ENCODE data around the gene APOA5. TPM values are rescaled to one million over a fixed set of nuclear protein-coding genes. Genes with fewer than 3 reads are reported as not detected.

The APOA5 gene
- total and polyA plus RNA-seq, 2 of the 13 experiments (the other 11 are each of a cell fraction or from before 2014, with no cell fraction given), result 44.0 to 49.1 TPM

DNA sequence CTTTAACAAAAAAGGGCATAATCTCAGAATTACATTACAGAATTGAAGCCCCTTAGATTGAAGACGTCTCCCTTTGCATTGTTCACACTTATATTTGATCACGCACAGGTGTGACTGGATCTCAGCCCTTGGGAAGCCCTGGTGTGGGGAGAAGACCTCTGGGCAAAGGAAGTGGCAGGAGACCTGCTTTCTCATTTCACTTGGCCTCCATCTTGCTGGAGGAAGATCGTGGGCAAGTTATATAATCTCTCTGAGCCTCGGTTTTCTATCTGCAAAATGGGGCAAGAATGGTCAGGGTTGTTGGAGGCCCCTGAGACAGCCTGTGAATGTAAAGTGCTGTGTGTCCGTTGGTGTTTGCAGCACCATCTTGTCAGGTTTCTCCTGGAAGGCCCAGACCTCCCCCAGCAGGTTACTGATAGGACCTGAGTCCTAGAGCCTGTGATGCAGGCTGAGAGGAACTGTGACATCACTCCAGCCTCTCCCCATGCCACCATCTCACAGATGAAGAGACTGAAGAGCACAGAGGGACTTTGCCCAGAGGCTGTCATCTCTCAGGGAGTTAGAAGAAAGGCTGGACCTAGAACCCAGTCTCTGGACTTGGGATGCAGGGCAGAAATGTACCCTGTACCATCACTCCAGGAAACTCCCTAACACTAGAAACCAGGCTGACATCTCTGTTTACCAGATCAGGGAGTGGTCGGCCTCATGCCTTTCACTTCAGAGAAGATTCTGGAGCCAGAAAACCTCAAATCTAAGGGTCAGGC, 46.8 kb upstream of the APOA5 start (continued):
- TF ChIP-seq STAG1 (CRISPR knock-in tag; IDR thresholded peaks at IDR 0.05) (no peak), PHF21A (CRISPR knock-in tag; IDR thresholded peaks at IDR 0.05) (no peak), ZNF792 (CRISPR knock-in tag; IDR thresholded peaks at IDR 0.05) (no peak), ZNF703 (CRISPR knock-in tag; IDR thresholded peaks at IDR 0.05; ENCODE audit: borderline replicate concordance) (no peak), TEAD2 (CRISPR knock-in tag; IDR thresholded peaks at IDR 0.05) (no peak), HDAC2 (CRISPR knock-in tag; IDR thresholded peaks at IDR 0.05) (no peak), ZNF501 (CRISPR knock-in tag; IDR thresholded peaks at IDR 0.05) (peak; percentile 32; the same call in 1 of the 2 replicates), ZNF225 (CRISPR knock-in tag; IDR thresholded peaks at IDR 0.05) (no peak), DMAP1 (CRISPR knock-in tag; IDR thresholded peaks at IDR 0.05) (no peak), ZNF136 (CRISPR knock-in tag; IDR thresholded peaks at IDR 0.05; ENCODE audit: low read depth) (no peak), MYC (CRISPR knock-in tag; IDR thresholded peaks at IDR 0.05; ENCODE audit: borderline replicate concordance) (no peak; the same call in 1 of the 2 replicates), EP300 (IDR thresholded peaks at IDR 0.05; ENCODE audit: low read depth in 2 of 2, low read length in 2 of 2) (0 out of 4 replicates have a peak, but pooled peaks of 1 of the 2 experiments have one; percentile 28), EP300 (CRISPR knock-in tag; IDR thresholded peaks at IDR 0.05; ENCODE audit: borderline replicate concordance) (no peak), JUND (CRISPR knock-in tag; IDR thresholded peaks at IDR 0.05) (no peak), KDM3A (CRISPR knock-in tag; IDR thresholded peaks at IDR 0.05; ENCODE audit: low read depth) (no peak), SP5 (CRISPR knock-in tag; IDR thresholded peaks at IDR 0.05; ENCODE audit: borderline replicate concordance, low read depth) (no peak), HMG20A (CRISPR knock-in tag; IDR thresholded peaks at IDR 0.05; ENCODE audit: borderline replicate concordance) (no peak), ZNF549 (CRISPR knock-in tag; IDR thresholded peaks at IDR 0.05) (no peak), ZNF780A (CRISPR knock-in tag; IDR thresholded peaks at IDR 0.05) (no peak)
- TF ChIP-seq, protein P1, sequence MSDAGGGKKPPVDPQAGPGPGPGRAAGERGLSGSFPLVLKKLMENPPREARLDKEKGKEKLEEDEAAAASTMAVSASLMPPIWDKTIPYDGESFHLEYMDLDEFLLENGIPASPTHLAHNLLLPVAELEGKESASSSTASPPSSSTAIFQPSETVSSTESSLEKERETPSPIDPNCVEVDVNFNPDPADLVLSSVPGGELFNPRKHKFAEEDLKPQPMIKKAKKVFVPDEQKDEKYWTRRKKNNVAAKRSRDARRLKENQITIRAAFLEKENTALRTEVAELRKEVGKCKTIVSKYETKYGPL (CRISPR knock-in tag; IDR thresholded peaks at IDR 0.05), result peak; percentile 76
- TF ChIP-seq, protein P2, sequence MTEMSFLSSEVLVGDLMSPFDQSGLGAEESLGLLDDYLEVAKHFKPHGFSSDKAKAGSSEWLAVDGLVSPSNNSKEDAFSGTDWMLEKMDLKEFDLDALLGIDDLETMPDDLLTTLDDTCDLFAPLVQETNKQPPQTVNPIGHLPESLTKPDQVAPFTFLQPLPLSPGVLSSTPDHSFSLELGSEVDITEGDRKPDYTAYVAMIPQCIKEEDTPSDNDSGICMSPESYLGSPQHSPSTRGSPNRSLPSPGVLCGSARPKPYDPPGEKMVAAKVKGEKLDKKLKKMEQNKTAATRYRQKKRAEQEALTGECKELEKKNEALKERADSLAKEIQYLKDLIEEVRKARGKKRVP (CRISPR knock-in tag; IDR thresholded peaks at IDR 0.05), result no peak
- TF ChIP-seq, protein P3, sequence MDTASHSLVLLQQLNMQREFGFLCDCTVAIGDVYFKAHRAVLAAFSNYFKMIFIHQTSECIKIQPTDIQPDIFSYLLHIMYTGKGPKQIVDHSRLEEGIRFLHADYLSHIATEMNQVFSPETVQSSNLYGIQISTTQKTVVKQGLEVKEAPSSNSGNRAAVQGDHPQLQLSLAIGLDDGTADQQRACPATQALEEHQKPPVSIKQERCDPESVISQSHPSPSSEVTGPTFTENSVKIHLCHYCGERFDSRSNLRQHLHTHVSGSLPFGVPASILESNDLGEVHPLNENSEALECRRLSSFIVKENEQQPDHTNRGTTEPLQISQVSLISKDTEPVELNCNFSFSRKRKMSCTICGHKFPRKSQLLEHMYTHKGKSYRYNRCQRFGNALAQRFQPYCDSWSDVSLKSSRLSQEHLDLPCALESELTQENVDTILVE (CRISPR knock-in tag; IDR thresholded peaks at IDR 0.05), result no peak
- TF ChIP-seq, protein P4, sequence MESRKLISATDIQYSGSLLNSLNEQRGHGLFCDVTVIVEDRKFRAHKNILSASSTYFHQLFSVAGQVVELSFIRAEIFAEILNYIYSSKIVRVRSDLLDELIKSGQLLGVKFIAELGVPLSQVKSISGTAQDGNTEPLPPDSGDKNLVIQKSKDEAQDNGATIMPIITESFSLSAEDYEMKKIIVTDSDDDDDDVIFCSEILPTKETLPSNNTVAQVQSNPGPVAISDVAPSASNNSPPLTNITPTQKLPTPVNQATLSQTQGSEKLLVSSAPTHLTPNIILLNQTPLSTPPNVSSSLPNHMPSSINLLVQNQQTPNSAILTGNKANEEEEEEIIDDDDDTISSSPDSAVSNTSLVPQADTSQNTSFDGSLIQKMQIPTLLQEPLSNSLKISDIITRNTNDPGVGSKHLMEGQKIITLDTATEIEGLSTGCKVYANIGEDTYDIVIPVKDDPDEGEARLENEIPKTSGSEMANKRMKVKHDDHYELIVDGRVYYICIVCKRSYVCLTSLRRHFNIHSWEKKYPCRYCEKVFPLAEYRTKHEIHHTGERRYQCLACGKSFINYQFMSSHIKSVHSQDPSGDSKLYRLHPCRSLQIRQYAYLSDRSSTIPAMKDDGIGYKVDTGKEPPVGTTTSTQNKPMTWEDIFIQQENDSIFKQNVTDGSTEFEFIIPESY (CRISPR knock-in tag; IDR thresholded peaks at IDR 0.05), result no peak
- TF ChIP-seq, protein P5, sequence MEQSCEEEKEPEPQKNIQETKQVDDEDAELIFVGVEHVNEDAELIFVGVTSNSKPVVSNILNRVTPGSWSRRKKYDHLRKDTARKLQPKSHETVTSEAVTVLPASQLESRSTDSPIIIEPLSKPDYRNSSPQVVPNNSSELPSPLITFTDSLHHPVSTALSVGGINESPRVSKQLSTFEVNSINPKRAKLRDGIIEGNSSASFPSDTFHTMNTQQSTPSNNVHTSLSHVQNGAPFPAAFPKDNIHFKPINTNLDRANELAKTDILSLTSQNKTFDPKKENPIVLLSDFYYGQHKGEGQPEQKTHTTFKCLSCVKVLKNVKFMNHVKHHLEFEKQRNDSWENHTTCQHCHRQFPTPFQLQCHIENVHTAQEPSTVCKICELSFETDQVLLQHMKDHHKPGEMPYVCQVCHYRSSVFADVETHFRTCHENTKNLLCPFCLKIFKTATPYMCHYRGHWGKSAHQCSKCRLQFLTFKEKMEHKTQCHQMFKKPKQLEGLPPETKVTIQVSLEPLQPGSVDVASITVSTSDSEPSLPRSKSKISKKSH (CRISPR knock-in tag; IDR thresholded peaks at IDR 0.05; ENCODE audit: borderline replicate concordance), result no peak

All from HepG2 (cell line).